H9 (cell line): ENCODE measurements around the gene TMTC2. TPM values are rescaled to one million over a fixed set of nuclear protein-coding genes. Genes with fewer than 3 reads are reported as not detected.

ENCODE experiments used
- DNase-seq: peaks from one replicate; pipeline ENCODE4 v3.0.0-alpha.2; 2017
- H2AFZ ChIP-seq: one replicate; pipeline ENCODE4 v1.6.1; 2013; ENCODE audit warnings: mild to moderate bottlenecking, low read length, control low read depth, moderate library complexity
- H2AK5ac ChIP-seq: 2 replicates; pipeline ENCODE4 v1.6.1; 2013; ENCODE audit warnings: low read length, control low read depth, mixed read lengths; ENCODE audit not compliant: insufficient read length
- H2BK120ac ChIP-seq: one replicate; pipeline ENCODE4 v1.6.1; 2013; ENCODE audit warnings: low read depth, mild to moderate bottlenecking, low read length, control low read depth, inconsistent platforms; ENCODE audit not compliant: poor library complexity, severe bottlenecking
- H2BK12ac ChIP-seq: 2 replicates; pipeline ENCODE4 v1.6.1; 2013; ENCODE audit warnings: low read length, control low read depth, mixed read lengths, low read depth; ENCODE audit not compliant: insufficient read length
- H2BK15ac ChIP-seq: 2 replicates; pipeline ENCODE4 v1.6.1; 2013; ENCODE audit warnings: low read depth, low read length, control low read depth
- H2BK20ac ChIP-seq: one replicate; pipeline ENCODE4 v1.6.1; 2013; ENCODE audit warnings: low read depth, mild to moderate bottlenecking, low read length, control low read depth, inconsistent platforms; ENCODE audit not compliant: poor library complexity, severe bottlenecking
- H2BK5ac ChIP-seq: 2 replicates; pipeline ENCODE4 v1.6.1; 2013; ENCODE audit warnings: low read length, control low read depth, mixed read lengths; ENCODE audit not compliant: insufficient read length
- H3K14ac ChIP-seq: 2 replicates; pipeline ENCODE4 v1.6.1; 2013; ENCODE audit warnings: low read length, control low read depth; ENCODE audit not compliant: insufficient read depth
- H3K18ac ChIP-seq: 2 replicates; pipeline ENCODE4 v1.6.1; 2013; ENCODE audit warnings: low read depth, mild to moderate bottlenecking, mixed read lengths, low read length, control low read depth; ENCODE audit not compliant: insufficient read length
- H3K23ac ChIP-seq: 2 replicates; pipeline ENCODE4 v1.6.1; 2013; ENCODE audit warnings: low read length, control low read depth, mixed read lengths, low read depth; ENCODE audit not compliant: insufficient read length
- H3K23me2 ChIP-seq: 2 replicates; pipeline ENCODE4 v1.6.1; 2013; ENCODE audit warnings: low read depth, mild to moderate bottlenecking, mixed read lengths, low read length, control low read depth; ENCODE audit not compliant: insufficient read length, poor library complexity, severe bottlenecking
- H3K27ac ChIP-seq: 2 replicates; pipeline ENCODE4 v1.5.1; 2013; ENCODE audit warnings: low read length, control low read depth, mixed read lengths, low read depth; ENCODE audit not compliant: insufficient read length
- H3K27me3 ChIP-seq: 2 replicates; pipeline ENCODE4 v1.6.1; 2013; ENCODE audit warnings: low read length, control low read depth, inconsistent platforms; ENCODE audit not compliant: insufficient read depth
- H3K4ac ChIP-seq: 2 replicates; pipeline ENCODE4 v1.6.1; 2013; ENCODE audit warnings: low read depth, mild to moderate bottlenecking, control low read depth, inconsistent platforms, low read length, moderate library complexity
- H3K4me1 ChIP-seq: 2 replicates; pipeline ENCODE4 v1.6.1; 2013; ENCODE audit warnings: low read length, control low read depth, inconsistent platforms; ENCODE audit not compliant: insufficient read depth
- H3K4me2 ChIP-seq: 2 replicates; pipeline ENCODE4 v1.6.1; 2013; ENCODE audit warnings: low read length, control low read depth, mixed read lengths; ENCODE audit not compliant: insufficient read length, insufficient read depth
- H3K56ac ChIP-seq: 2 replicates; pipeline ENCODE4 v1.6.1; 2013; ENCODE audit warnings: low read depth, mild to moderate bottlenecking, mixed read lengths, low read length, control low read depth; ENCODE audit not compliant: insufficient read length
- H3K79me1 ChIP-seq: 2 replicates; pipeline ENCODE4 v1.6.1; 2013; ENCODE audit warnings: low read depth, mild to moderate bottlenecking, moderate library complexity, low read length, control low read depth, inconsistent platforms; ENCODE audit not compliant: insufficient read depth, poor library complexity, severe bottlenecking
- H3K79me2 ChIP-seq: 2 replicates; pipeline ENCODE4 v1.6.1; 2013; ENCODE audit warnings: low read length, control low read depth, inconsistent platforms; ENCODE audit not compliant: insufficient read depth
- H3K9ac ChIP-seq: 2 replicates; pipeline ENCODE4 v1.6.1; 2013; ENCODE audit warnings: low read length, control low read depth, mixed read lengths; ENCODE audit not compliant: insufficient read length; ENCODE audit errors: extremely low read depth
- H3K9me3 ChIP-seq: one replicate; pipeline ENCODE4 v1.6.1; 2013; ENCODE audit warnings: low read depth, low read length, inconsistent platforms; ENCODE audit not compliant: control insufficient read depth
- H3T11ph ChIP-seq: one replicate; pipeline ENCODE4 v1.6.1; 2013; ENCODE audit warnings: mild to moderate bottlenecking, low read length, control low read depth, inconsistent platforms
- H4K20me1 ChIP-seq: one replicate; pipeline ENCODE4 v1.6.1; 2013; ENCODE audit not compliant: control insufficient read depth, insufficient read length, insufficient read depth
- H4K5ac ChIP-seq: 2 replicates; pipeline ENCODE4 v1.6.1; 2013; ENCODE audit warnings: low read depth, mild to moderate bottlenecking, mixed read lengths, low read length, control low read depth; ENCODE audit not compliant: insufficient read length
- H4K8ac ChIP-seq: replicated peaks from 2 replicates; pipeline ENCODE4 v1.6.1; 2013; ENCODE audit warnings: low read length, control low read depth, mixed read lengths, low read depth; ENCODE audit not compliant: insufficient read length
- H4K91ac ChIP-seq: 2 replicates; pipeline ENCODE4 v1.6.1; 2013; ENCODE audit warnings: low read depth, mild to moderate bottlenecking, moderate library complexity, mixed read lengths, low read length, control low read depth; ENCODE audit not compliant: insufficient read length
- H3K27ac Mint-ChIP-seq, 3 experiments: 2 replicates in 2 of 3; 3 replicates in 1 of 3; pipeline ENCODE4 v1.8.0; 2020 to 2021; ENCODE audit warnings: mixed read lengths in 3 of 3, mild to moderate bottlenecking in 1 of 3, moderate library complexity in 1 of 3
- H3K27me3 Mint-ChIP-seq: 2 replicates; pipeline ENCODE4 v1.8.0; 2021; ENCODE audit warnings: low read depth, mild to moderate bottlenecking, moderate library complexity, mixed read lengths
- H3K36me3 Mint-ChIP-seq, 3 experiments: 2 replicates in 2 of 3; 3 replicates in 1 of 3; pipeline ENCODE4 v1.8.0; 2020 to 2021; ENCODE audit warnings: low read depth in 3 of 3, mixed read lengths in 3 of 3; ENCODE audit not compliant: insufficient read depth in 1 of 3
- H3K4me1 Mint-ChIP-seq, 2 experiments: 2 replicates each; pipeline ENCODE4 v1.8.0; 2020; ENCODE audit warnings: mixed read lengths in 2 of 2
- H3K4me3 Mint-ChIP-seq, 2 experiments: 2 replicates in 1 of 2; 3 replicates in 1 of 2; pipeline ENCODE4 v1.8.0; 2020 to 2021; ENCODE audit warnings: mild to moderate bottlenecking in 2 of 2, mixed read lengths in 2 of 2, moderate library complexity in 1 of 2
- H3K9me3 Mint-ChIP-seq, 2 experiments: 2 replicates in 1 of 2; 3 replicates in 1 of 2; pipeline ENCODE4 v1.8.0; 2020; ENCODE audit warnings: mild to moderate bottlenecking in 2 of 2, mixed read lengths in 2 of 2, moderate library complexity in 1 of 2
- CTCF ChIP-seq: fragments of 200-600 bp; sonication (generic); conservative IDR thresholded peaks from 3 replicates; pipeline ENCODE4 v1.8.0; 2021; ENCODE audit warnings: antibody characterized with exemption, mild to moderate bottlenecking
- WGBS: extraction: QIAGEN DNeasy Blood & Tissue Kit; methylation state at CpG from one replicate; pipeline ENCODE4 v1.1.7; 2013; ENCODE audit warnings: missing lambda C conversion rate, low lambda C conversion rate, mixed read lengths; ENCODE audit not compliant: insufficient read length; ENCODE audit errors: extremely low coverage; 5-methylcytosine and 5-hydroxymethylcytosine counted together
- total RNA-seq: library from RNA; stranded (reverse); gene quantifications from 2 replicates; pipeline ENCODE4 v1.2.1, GENCODE V29; 2021

Gene TMTC2
- total RNA-seq, 1 experiment from 2014 or later = 3.1 TPM

GRCh38 chr12:82838827-82839226 lies 152.1 kb downstream of the TMTC2 start:
- Histone ChIP-seq H3K56ac (no peak overlapping the region), H2BK120ac (no peak overlapping the region), H3K9me3 (no peaks in the 10 kb centered on the region), H2AK5ac (no peak overlapping the region), H4K20me1 (no peaks in the 10 kb centered on the region), H3K79me2 (no peaks in the 10 kb centered on the region), H3K18ac (no peak overlapping the region), H4K5ac (no peak overlapping the region), H2BK5ac (no peak overlapping the region), H3K27me3 (no peaks in the 10 kb centered on the region), H3K27ac (no peak overlapping the region), H3K14ac (no peak overlapping the region), H3T11ph (no peak overlapping the region), H3K4me2 (no peak overlapping the region), H3K23me2 (no peaks in the 10 kb centered on the region), H3K4ac (no peak overlapping the region), H3K4me1 (no peaks in the 10 kb centered on the region), H3K9ac (no peak overlapping the region), H2BK15ac (no peak overlapping the region), H2AFZ (no peak overlapping the region), H4K91ac (no peak overlapping the region), H4K8ac (no peak overlapping the region), H2BK12ac (no peak overlapping the region), H3K79me1 (no peaks in the 10 kb centered on the region), H2BK20ac (no peak overlapping the region), H3K23ac (no peak overlapping the region)
- no peak overlapping the region for H3K4me3 Mint-ChIP-seq
- H3K27me3 Mint-ChIP-seq = no peaks in the 10 kb centered on the region
- DNase-seq = no peak
- no peak overlapping the region for H3K27ac Mint-ChIP-seq
- no peak for TF ChIP-seq CTCF
- WGBS = no CpG with 5 or more reads among the region's 1 CpG
- H3K9me3 Mint-ChIP-seq = no peaks in the 10 kb centered on the region
- H3K36me3 Mint-ChIP-seq = no peaks in the 10 kb centered on the region; a peak in 1 of 7 replicates
- H3K4me1 Mint-ChIP-seq = peaks cover 4 to 5% of the 10 kb centered on the region in 2 experiments; a peak in 1 of 4 replicates
